Thyroid gland (tissue), 4 donors: ENCODE results near the gene TIAL1. TPM values are rescaled to one million over a fixed set of nuclear protein-coding genes. Genes with fewer than 3 reads are reported as not detected.

ENCODE experiments used
- DNase-seq, 2 donors: peaks; one replicate each; pipeline ENCODE4 v3.0.0-alpha.2; 2019
- H3K27ac ChIP-seq, 3 donors: fragments of 200-600 bp; sonication (generic); 1 replicate in 2 of 3; 2 replicates in 1 of 3; pipeline ENCODE4 v1.5.1; 2016 to 2019; ENCODE audit warnings: mild to moderate bottlenecking in 1 of 3, moderate library complexity in 1 of 3
- H3K27me3 ChIP-seq: fragments of 200-600 bp; sonication (generic); one replicate; pipeline ENCODE4 v1.5.1; 2019
- H3K36me3 ChIP-seq, 2 donors: fragments of 200-600 bp; sonication (generic); one replicate each; pipeline ENCODE4 v1.5.1; 2016 to 2019
- H3K4me1 ChIP-seq, 2 donors: fragments of 200-600 bp; sonication (generic); one replicate each; pipeline ENCODE4 v1.5.1; 2017 to 2019
- H3K4me3 ChIP-seq, 3 donors: fragments of 200-600 bp; sonication (generic); replicated peaks in 1 of 3; 1 replicate in 2 of 3; 2 replicates in 1 of 3; pipeline ENCODE4 v1.5.1; 2016; ENCODE audit warnings: mild to moderate bottlenecking in 1 of 3
- H3K9me3 ChIP-seq: fragments of 200-600 bp; sonication (generic); one replicate; pipeline ENCODE4 v1.5.1; 2017
- POLR2A ChIP-seq, 2 donors: fragments of 450-650 bp; IDR thresholded peaks; one replicate each; pipeline ENCODE4 v1.6.1; 2017; ENCODE audit warnings: antibody characterized with exemption in 2 of 2, mild to moderate bottlenecking in 2 of 2, moderate library complexity in 1 of 2
- WGBS, 2 donors: methylation state at CpG; one replicate each; pipeline ENCODE4 v1.1.5; 2017; 5-methylcytosine and 5-hydroxymethylcytosine counted together
- intact Hi-C: fragments of 100-400 bp; cut with DNase I; formaldehyde crosslinking; loops from one replicate; pipeline ENCODE4 v1.15.1; 2023
- total RNA-seq, 4 donors: library from RNA; depleted of rRNA; stranded (reverse); fragments of >200 nt; gene quantifications; one replicate each; pipeline ENCODE4 v1.2.3, GENCODE V29; 2016
- TF ChIP-seq, protein P1 (sequence below), 6 experiments: fragments of 200-600 bp in 3 of 6; fragments of 450-650 bp in 3 of 6; sonication (generic) in 3 of 6; IDR thresholded peaks; one replicate each; pipeline ENCODE4 v1.5.1; 2016 to 2019; ENCODE audit warnings: antibody characterized with exemption in 6 of 6, mild to moderate bottlenecking in 2 of 6, inconsistent platforms in 1 of 6, moderate library complexity in 1 of 6

The TIAL1 gene
- total RNA-seq, 4 donors from 2014 or later, result 89.3 to 119 (median 95.5) TPM

DNA sequence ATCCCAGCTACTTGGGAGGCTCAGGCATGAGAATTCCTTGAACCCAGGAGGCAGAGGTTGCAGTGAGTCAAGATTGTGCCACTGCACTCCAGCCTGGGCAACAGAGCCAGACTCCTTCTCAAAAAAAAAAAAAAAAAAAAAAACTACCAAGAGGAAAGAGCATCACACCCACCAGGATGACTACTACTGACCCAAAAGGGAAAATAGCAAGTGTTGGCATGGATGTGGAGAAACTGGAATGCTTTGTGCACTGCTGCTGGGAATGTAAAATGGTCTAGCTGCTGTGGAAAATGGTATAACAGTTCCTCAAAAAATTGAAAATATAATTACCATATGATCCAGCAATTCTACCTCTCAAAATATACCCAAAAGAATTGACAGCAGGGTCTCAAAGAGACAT, 7.7 kb upstream of the TIAL1 start:
- Histone ChIP-seq H3K4me3 (no peak overlapping the region), H3K36me3 (no peaks in the 10 kb centered on the region), H3K4me1 (no peaks in the 10 kb centered on the region), H3K27ac (no peak overlapping the region), H3K9me3 (no peaks in the 10 kb centered on the region), H3K27me3 (no peaks in the 10 kb centered on the region)
- TF ChIP-seq, protein P1, sequence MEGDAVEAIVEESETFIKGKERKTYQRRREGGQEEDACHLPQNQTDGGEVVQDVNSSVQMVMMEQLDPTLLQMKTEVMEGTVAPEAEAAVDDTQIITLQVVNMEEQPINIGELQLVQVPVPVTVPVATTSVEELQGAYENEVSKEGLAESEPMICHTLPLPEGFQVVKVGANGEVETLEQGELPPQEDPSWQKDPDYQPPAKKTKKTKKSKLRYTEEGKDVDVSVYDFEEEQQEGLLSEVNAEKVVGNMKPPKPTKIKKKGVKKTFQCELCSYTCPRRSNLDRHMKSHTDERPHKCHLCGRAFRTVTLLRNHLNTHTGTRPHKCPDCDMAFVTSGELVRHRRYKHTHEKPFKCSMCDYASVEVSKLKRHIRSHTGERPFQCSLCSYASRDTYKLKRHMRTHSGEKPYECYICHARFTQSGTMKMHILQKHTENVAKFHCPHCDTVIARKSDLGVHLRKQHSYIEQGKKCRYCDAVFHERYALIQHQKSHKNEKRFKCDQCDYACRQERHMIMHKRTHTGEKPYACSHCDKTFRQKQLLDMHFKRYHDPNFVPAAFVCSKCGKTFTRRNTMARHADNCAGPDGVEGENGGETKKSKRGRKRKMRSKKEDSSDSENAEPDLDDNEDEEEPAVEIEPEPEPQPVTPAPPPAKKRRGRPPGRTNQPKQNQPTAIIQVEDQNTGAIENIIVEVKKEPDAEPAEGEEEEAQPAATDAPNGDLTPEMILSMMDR (IDR thresholded peaks at IDR 0.05), result no peak
- TF ChIP-seq POLR2A (IDR thresholded peaks at IDR 0.05), result no peak
- DNase-seq, result no peak
- intact Hi-C loops, result loop anchor here (10.0 kb wide), 2 partner anchors 80 to 260 kb away; no protein-coding TSS in a partner anchor

- peak in 1 of 2 donors; percentile 13 for DNase-seq
- intact Hi-C loops, result loop anchor here (10.0 kb wide), 2 partner anchors 82 to 262 kb away; no protein-coding TSS in a partner anchor
- TF ChIP-seq POLR2A (IDR thresholded peaks at IDR 0.05), result no peak
- TF ChIP-seq, protein P1 (IDR thresholded peaks at IDR 0.05), result peak in 2 of 6 experiments; percentile 20 to 31
- Histone ChIP-seq H3K4me1 (peaks cover 0 to 2% of the 10 kb centered on the region in 2 donors), H3K27ac (no peak overlapping the region), H3K27me3 (no peaks in the 10 kb centered on the region), H3K4me3 (no peak overlapping the region), H3K36me3 (no peaks in the 10 kb centered on the region), H3K9me3 (no peaks in the 10 kb centered on the region)
- WGBS, 2 donors, result 28 to 35% methylated on average over 2 of the region's 2 CpGs
These were observed 5.7 kb upstream of the TIAL1 start for GRCh38 chr10:119602241-119603095.

DNA sequence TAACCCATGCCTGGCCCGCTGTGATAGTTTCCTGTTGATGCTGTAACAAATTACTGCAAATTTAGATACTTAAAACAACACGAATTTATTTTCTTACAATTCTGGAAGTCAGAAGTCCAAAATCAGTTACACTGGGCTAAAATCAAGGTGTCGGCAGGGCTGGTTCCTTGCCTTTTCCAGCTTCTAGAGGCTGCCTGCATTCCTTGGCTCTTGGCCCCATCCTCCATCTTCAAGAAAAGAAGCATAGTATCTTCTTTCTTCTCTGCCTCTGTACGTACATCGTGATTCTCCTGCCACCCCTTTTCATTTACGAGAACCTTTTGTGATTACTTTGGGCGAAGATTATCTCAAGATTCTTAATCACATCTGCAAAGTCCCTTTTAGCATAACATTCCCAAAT, 1.6 kb upstream of the TIAL1 start:
- no peak for DNase-seq
- intact Hi-C loops, result loop anchor here (5.0 to 10.0 kb wide), 2 partner anchors 49 to 54 kb away; partner anchors contain the start of gene RGS10
- H3K9me3 ChIP-seq, result no peaks in the 10 kb centered on the region
- H3K27ac ChIP-seq, result no peak overlapping the region
- no peaks in the 10 kb centered on the region for H3K36me3 ChIP-seq
- TF ChIP-seq POLR2A (IDR thresholded peaks at IDR 0.05), result no peak
- TF ChIP-seq, protein P1 (IDR thresholded peaks at IDR 0.05), result no peak
- whole genome bisulfite sequencing, 2 donors, result 99% methylated on average over 7 of the region's 7 CpGs
- H3K27me3 ChIP-seq, result no peaks in the 10 kb centered on the region
- no peak overlapping the region for H3K4me3 ChIP-seq
- H3K4me1 ChIP-seq, result peaks cover 18 to 24% of the 10 kb centered on the region in 2 donors

DNA sequence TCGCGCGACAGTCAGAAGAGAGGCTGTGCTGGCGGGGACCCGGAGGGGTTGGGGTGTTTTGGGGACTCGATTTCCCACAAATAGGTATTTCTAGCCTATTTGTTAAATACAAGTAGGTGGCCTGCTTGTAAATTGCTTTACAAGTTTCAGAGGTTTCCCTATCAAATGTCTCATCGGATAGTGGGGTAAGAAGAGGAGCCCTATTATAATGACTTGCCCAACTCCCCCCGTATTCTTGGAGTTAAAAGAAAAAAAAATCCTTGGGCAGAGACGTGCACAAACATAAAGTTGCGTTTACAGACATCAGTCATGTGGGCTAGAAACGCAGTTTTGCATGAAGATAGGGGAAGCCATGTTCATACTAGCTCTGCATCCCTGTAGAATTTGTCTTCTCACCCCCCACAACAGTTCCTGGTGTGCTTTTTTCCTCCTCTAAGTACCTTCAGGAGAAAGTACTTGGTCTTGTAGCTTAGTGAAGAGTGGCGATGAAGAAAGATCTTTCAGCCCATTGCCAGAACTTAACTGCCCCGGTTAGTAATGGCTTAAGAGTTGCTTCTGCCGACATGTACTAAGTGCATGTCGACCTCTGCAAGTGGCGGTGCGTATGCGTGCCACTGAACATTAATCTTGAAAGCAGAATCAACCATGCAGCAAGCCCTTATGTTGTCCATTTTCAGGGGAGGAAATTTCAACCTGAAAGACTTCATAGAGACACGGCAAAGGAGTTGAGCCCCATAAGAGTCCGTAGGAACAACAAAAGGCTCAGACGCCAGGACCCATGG, 832 bp upstream of the TIAL1 start:
- 40 to 47% methylated on average over 19 to 20 of the region's 21 CpGs for WGBS, 2 donors
- Histone ChIP-seq H3K27me3 (no peaks in the 10 kb centered on the region), H3K4me3 (peak overlapping the region in 2 of 3 donors; percentile 70 to 79), H3K36me3 (no peaks in the 10 kb centered on the region), H3K27ac (peak overlapping the region in 1 of 3 donors; percentile 99), H3K9me3 (no peaks in the 10 kb centered on the region), H3K4me1 (peaks cover 26 to 32% of the 10 kb centered on the region in 2 donors)
- intact Hi-C loops, result loop anchor here (5.0 to 10.0 kb wide), 2 partner anchors 50 to 53 kb away; partner anchors contain the start of gene RGS10
- TF ChIP-seq POLR2A (IDR thresholded peaks at IDR 0.05), result no peak
- TF ChIP-seq, protein P1 (IDR thresholded peaks at IDR 0.05), result no peak
- DNase-seq, result no peak
